ENCODE data around the gene KREMEN1.

DNA sequence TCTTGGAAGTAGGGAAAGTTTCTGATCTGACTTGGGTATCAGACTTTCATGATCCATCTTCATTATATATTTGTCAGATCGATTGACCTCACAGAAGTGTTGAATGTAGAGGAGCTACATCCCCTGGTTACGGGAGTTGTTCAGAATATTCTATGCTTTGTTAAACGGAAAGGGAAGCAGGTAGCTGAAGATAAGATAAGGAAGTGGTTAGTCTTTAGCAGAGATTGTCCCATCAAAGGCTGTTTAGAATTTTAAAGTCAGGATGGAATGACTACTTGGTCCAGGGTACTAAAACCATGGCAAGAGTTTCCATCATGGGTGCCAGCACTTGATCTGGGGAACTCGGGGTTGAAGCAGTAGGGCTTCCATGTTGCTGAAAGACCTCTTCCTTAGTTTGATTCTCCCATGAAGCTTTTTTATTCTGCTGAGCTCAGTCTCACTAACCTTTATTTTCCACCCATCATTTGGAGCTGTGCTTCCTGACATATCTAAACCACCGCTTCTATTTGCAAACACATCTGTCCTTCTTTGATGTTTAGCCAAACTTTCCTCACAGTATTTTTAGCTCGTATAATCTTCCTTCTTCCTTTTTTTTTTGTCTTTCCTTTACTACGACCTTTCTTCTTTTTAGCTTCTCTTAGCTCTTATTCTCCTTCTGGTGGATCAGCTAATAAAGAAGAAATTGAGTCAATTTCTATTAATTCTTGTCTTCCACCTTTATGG lies 7.2 kb upstream of the KREMEN1 start:
- TF ChIP-seq, protein P1, sequence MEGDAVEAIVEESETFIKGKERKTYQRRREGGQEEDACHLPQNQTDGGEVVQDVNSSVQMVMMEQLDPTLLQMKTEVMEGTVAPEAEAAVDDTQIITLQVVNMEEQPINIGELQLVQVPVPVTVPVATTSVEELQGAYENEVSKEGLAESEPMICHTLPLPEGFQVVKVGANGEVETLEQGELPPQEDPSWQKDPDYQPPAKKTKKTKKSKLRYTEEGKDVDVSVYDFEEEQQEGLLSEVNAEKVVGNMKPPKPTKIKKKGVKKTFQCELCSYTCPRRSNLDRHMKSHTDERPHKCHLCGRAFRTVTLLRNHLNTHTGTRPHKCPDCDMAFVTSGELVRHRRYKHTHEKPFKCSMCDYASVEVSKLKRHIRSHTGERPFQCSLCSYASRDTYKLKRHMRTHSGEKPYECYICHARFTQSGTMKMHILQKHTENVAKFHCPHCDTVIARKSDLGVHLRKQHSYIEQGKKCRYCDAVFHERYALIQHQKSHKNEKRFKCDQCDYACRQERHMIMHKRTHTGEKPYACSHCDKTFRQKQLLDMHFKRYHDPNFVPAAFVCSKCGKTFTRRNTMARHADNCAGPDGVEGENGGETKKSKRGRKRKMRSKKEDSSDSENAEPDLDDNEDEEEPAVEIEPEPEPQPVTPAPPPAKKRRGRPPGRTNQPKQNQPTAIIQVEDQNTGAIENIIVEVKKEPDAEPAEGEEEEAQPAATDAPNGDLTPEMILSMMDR (IDR thresholded peaks at IDR 0.05) = no peak
- TF ChIP-seq EZH2 (IDR thresholded peaks at IDR 0.05; ENCODE audit: borderline replicate concordance, insufficient read depth, low read depth, low read length, poor library complexity, severe bottlenecking) = no peak
